WTC11 (cell line): ENCODE data around the gene METAP1.

ENCODE experiments used
- CBFB ChIP-seq: sonication (generic); formaldehyde crosslinking; IDR thresholded peaks from 2 replicates; pipeline ENCODE4 v1.8.1; 2022; ENCODE audit warnings: mild to moderate bottlenecking, low read depth, missing genetic modification reagents
- CREM ChIP-seq: sonication (generic); formaldehyde crosslinking; IDR thresholded peaks from 2 replicates; pipeline ENCODE4 v1.8.1; 2022; ENCODE audit warnings: mild to moderate bottlenecking, missing genetic modification reagents, moderate library complexity
- ESRRA ChIP-seq: sonication (generic); formaldehyde crosslinking; IDR thresholded peaks from 2 replicates; pipeline ENCODE4 v1.8.1; 2022; ENCODE audit warnings: mild to moderate bottlenecking, missing genetic modification reagents, borderline replicate concordance
- ETV6 ChIP-seq: sonication (generic); formaldehyde crosslinking; IDR thresholded peaks from 2 replicates; pipeline ENCODE4 v1.8.1; 2022; ENCODE audit warnings: mild to moderate bottlenecking, missing genetic modification reagents
- IRF2 ChIP-seq: sonication (generic); formaldehyde crosslinking; IDR thresholded peaks from 2 replicates; pipeline ENCODE4 v1.8.0; 2022; ENCODE audit warnings: low read depth, missing genetic modification reagents, borderline replicate concordance
- NFYB ChIP-seq: sonication (generic); formaldehyde crosslinking; conservative IDR thresholded peaks from 2 replicates; pipeline ENCODE4 v1.8.0; 2022; ENCODE audit warnings: low read depth, missing genetic modification reagents
- ZNF121 ChIP-seq: sonication (generic); formaldehyde crosslinking; IDR thresholded peaks from 2 replicates; pipeline ENCODE4 v1.8.0; 2023; ENCODE audit warnings: missing genetic modification reagents
- ZNF423 ChIP-seq: fragments of 250-450 bp; sonication (Bioruptor Pico); IDR thresholded peaks from 2 replicates; pipeline ENCODE4 v2.1.2; 2022; ENCODE audit warnings: mild to moderate bottlenecking, moderate library complexity
- TF ChIP-seq, protein P1 (sequence below): fragments of 200-600 bp; IDR thresholded peaks from 2 replicates; pipeline ENCODE4 v1.8.0; 2022; ENCODE audit warnings: antibody characterized with exemption
- TF ChIP-seq, protein P2 (sequence below): sonication (generic); formaldehyde crosslinking; IDR thresholded peaks from 2 replicates; pipeline ENCODE4 v1.8.1; 2023; ENCODE audit warnings: mild to moderate bottlenecking, missing genetic modification reagents, moderate library complexity
- TF ChIP-seq, protein P3 (sequence below): sonication (generic); formaldehyde crosslinking; IDR thresholded peaks from 2 replicates; pipeline ENCODE4 v1.8.1; 2022; ENCODE audit warnings: low read depth, mild to moderate bottlenecking, moderate library complexity, missing genetic modification reagents, borderline replicate concordance
- TF ChIP-seq, protein P4 (sequence below): sonication (generic); formaldehyde crosslinking; IDR thresholded peaks from 2 replicates; pipeline ENCODE4 v1.8.1; 2022; ENCODE audit warnings: low read depth, missing genetic modification reagents, borderline replicate concordance

DNA sequence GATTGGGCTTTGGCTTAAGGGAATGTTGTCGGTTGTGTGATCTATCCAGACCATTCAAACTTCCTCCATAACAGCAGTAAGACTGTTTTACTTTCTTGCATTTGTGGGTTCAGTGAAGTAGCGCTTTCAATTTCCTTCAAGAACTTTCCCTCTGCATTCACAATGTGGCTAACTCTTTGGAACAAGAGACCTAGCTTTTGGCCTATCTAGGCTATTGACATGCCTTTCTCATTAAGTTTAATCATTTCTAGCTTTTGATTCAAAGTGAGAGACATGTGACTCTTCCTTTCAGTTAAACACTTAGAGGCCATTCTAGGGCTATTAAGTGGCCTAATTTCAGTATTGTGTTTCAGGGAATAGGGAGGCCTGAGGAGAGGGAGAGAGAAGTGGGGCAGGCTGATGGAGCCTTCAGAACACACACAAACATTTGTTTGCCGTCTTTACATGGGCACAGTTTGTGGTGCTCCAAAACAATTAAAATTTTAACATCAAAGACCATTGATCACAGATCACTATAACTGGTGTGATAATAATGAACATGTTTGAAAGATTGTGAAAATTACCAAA, 59.0 kb downstream of the METAP1 start:
- TF ChIP-seq, protein P1, sequence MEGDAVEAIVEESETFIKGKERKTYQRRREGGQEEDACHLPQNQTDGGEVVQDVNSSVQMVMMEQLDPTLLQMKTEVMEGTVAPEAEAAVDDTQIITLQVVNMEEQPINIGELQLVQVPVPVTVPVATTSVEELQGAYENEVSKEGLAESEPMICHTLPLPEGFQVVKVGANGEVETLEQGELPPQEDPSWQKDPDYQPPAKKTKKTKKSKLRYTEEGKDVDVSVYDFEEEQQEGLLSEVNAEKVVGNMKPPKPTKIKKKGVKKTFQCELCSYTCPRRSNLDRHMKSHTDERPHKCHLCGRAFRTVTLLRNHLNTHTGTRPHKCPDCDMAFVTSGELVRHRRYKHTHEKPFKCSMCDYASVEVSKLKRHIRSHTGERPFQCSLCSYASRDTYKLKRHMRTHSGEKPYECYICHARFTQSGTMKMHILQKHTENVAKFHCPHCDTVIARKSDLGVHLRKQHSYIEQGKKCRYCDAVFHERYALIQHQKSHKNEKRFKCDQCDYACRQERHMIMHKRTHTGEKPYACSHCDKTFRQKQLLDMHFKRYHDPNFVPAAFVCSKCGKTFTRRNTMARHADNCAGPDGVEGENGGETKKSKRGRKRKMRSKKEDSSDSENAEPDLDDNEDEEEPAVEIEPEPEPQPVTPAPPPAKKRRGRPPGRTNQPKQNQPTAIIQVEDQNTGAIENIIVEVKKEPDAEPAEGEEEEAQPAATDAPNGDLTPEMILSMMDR: no peak
- TF ChIP-seq, protein P2, sequence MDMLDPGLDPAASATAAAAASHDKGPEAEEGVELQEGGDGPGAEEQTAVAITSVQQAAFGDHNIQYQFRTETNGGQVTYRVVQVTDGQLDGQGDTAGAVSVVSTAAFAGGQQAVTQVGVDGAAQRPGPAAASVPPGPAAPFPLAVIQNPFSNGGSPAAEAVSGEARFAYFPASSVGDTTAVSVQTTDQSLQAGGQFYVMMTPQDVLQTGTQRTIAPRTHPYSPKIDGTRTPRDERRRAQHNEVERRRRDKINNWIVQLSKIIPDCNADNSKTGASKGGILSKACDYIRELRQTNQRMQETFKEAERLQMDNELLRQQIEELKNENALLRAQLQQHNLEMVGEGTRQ (CRISPR knock-in tag): no peak
- no peak for TF ChIP-seq CBFB (CRISPR knock-in tag)
- TF ChIP-seq ZNF423 (CRISPR knock-in tag): no peak
- TF ChIP-seq NFYB (CRISPR knock-in tag): no peak
- TF ChIP-seq IRF2 (CRISPR knock-in tag): no peak
- TF ChIP-seq, protein P3, sequence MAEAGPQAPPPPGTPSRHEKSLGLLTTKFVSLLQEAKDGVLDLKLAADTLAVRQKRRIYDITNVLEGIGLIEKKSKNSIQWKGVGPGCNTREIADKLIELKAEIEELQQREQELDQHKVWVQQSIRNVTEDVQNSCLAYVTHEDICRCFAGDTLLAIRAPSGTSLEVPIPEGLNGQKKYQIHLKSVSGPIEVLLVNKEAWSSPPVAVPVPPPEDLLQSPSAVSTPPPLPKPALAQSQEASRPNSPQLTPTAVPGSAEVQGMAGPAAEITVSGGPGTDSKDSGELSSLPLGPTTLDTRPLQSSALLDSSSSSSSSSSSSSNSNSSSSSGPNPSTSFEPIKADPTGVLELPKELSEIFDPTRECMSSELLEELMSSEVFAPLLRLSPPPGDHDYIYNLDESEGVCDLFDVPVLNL (CRISPR knock-in tag): no peak
- TF ChIP-seq, protein P4, sequence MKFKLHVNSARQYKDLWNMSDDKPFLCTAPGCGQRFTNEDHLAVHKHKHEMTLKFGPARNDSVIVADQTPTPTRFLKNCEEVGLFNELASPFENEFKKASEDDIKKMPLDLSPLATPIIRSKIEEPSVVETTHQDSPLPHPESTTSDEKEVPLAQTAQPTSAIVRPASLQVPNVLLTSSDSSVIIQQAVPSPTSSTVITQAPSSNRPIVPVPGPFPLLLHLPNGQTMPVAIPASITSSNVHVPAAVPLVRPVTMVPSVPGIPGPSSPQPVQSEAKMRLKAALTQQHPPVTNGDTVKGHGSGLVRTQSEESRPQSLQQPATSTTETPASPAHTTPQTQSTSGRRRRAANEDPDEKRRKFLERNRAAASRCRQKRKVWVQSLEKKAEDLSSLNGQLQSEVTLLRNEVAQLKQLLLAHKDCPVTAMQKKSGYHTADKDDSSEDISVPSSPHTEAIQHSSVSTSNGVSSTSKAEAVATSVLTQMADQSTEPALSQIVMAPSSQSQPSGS: no peak
- TF ChIP-seq CREM (CRISPR knock-in tag): no peak
- TF ChIP-seq ETV6 (CRISPR knock-in tag): no peak
- TF ChIP-seq ESRRA: no peak
- TF ChIP-seq ZNF121 (CRISPR knock-in tag): no peak
